GM21423 (cell line): ENCODE data around the gene SERPINB3.
"Not testable (repeated sequence)": the region's sequence is repeated elsewhere in the genome, so short reads cannot be mapped to it uniquely, and the experiment has no call there.

Experiments
- ATAC-seq: cut with Tn5 transposase; IDR thresholded peaks from one replicate; pipeline ENCODE4 v1.9.1; 2021; ENCODE audit warnings: mild to moderate bottlenecking, moderate library complexity; ENCODE audit not compliant: unreplicated experiment

The SERPINB3 gene

GRCh38 chr18:63661750-63662149, at the start of gene SERPINB3:
TSS of gene SERPINB3 (minus strand) at chr18:63661893. CDS start at chr18:63661216, 677 bp downstream.
- ATAC-seq, result not testable (repeated sequence)

- ATAC-seq, result no peak
Observed at GRCh38 chr18:63708650-63709049, 47.0 kb upstream of the SERPINB3 start.

- no peak for ATAC-seq
Observed at GRCh38 chr18:63707816-63708215, 46.1 kb upstream of the SERPINB3 start.

- no peak for ATAC-seq
Observed at GRCh38 chr18:63705401-63705800, 43.7 kb upstream of the SERPINB3 start.

GRCh38 chr18:63702660-63703059, 41.0 kb upstream of the SERPINB3 start, which contains the start of gene SERPINB11:
TSS of gene SERPINB11 (plus strand) at chr18:63702960. CDS start at chr18:63710194, 7,234 bp downstream.
- no peak for ATAC-seq

GRCh38 chr18:63701952-63702351, 40.3 kb upstream of the SERPINB3 start:
- ATAC-seq, result no peak

- ATAC-seq, result no peak
Observed at GRCh38 chr18:63700501-63700900, 38.8 kb upstream of the SERPINB3 start.

GRCh38 chr18:63697097-63697660, 35.5 kb upstream of the SERPINB3 start:
- no peak for ATAC-seq

- ATAC-seq, result no peak
Observed at GRCh38 chr18:63689064-63689463, 27.4 kb upstream of the SERPINB3 start.

- ATAC-seq, result no peak
Observed at GRCh38 chr18:63686871-63687270, 25.2 kb upstream of the SERPINB3 start.

GRCh38 chr18:63684718-63685117, 23.0 kb upstream of the SERPINB3 start:
- ATAC-seq, result no peak

GRCh38 chr18:63683890-63684289, 22.2 kb upstream of the SERPINB3 start:
- ATAC-seq, result no peak

- ATAC-seq, result no peak
Observed at GRCh38 chr18:63683152-63683551, 21.5 kb upstream of the SERPINB3 start.

- no peak for ATAC-seq
Observed at GRCh38 chr18:63681449-63682340, 20.0 kb upstream of the SERPINB3 start.

GRCh38 chr18:63679820-63680606, 18.3 kb upstream of the SERPINB3 start:
- ATAC-seq, result no peak

GRCh38 chr18:63677500-63678225, 16.0 kb upstream of the SERPINB3 start:
- ATAC-seq, result no peak

- peak; percentile 83 for ATAC-seq
Observed at GRCh38 chr18:63676526-63677323, 15.0 kb upstream of the SERPINB3 start.

- ATAC-seq, result no peak
Observed at GRCh38 chr18:63664571-63664970, 2.9 kb upstream of the SERPINB3 start.

- ATAC-seq, result not testable (repeated sequence)
Observed at GRCh38 chr18:63658920-63659319, 2.8 kb downstream of the SERPINB3 start.

GRCh38 chr18:63650271-63650670, 11.4 kb downstream of the SERPINB3 start:
- ATAC-seq, result not testable (repeated sequence)
